ENCODE measurements around the gene PPOX.

DNA sequence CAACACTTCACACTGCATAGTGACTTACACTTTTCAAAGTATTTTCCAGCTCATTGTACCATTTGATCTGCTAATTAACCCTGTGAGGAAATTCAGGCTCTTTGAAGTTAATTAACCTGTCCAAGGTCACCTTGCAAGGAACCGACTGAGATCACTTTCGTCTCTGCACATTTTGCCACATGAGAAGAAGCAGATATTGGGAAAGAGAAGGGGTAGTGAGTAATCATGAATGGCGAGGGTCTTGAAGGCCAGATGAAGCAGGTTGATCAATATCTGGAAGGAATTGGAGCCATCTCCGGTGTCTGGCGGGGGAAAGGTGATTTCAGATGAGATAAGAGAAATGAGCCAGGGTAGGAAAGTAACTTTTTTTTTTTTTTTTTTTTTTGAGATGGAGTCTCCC, 53.8 kb downstream of the PPOX start:
- TF ChIP-seq EZH2 (IDR thresholded peaks at IDR 0.05; ENCODE audit: low read depth) (no peak), CTCF (conservative IDR thresholded peaks at IDR 0.05) (no peak)
